MM.1S (cell line): ENCODE data around the gene PSKH1.

Experiments
- DNase-seq: peaks from one replicate; pipeline ENCODE4 v3.0.0-alpha.2; 2015
- H2AFZ ChIP-seq: fragments of 300-600 bp; sonication (generic); 2 replicates; pipeline ENCODE4 v1.6.0; 2016; ENCODE audit warnings: antibody characterized with exemption, low read length
- H3F3A ChIP-seq: fragments of 300-600 bp; sonication (generic); 2 replicates; pipeline ENCODE4 v1.6.1; 2016; ENCODE audit warnings: mild to moderate bottlenecking, antibody characterized with exemption, low read length, moderate library complexity, mixed read lengths; ENCODE audit not compliant: insufficient read depth
- H3K27ac ChIP-seq: fragments of 300-600 bp; sonication (generic); 2 replicates; pipeline ENCODE4 v1.5.1; 2016; ENCODE audit warnings: mild to moderate bottlenecking, low read length
- H3K27me3 ChIP-seq: fragments of 300-600 bp; sonication (generic); replicated peaks from 2 replicates; pipeline ENCODE4 v1.6.0; 2016; ENCODE audit warnings: low read length; ENCODE audit not compliant: insufficient read depth
- H3K36me3 ChIP-seq: fragments of 300-600 bp; sonication (generic); replicated peaks from 2 replicates; pipeline ENCODE4 v1.6.1; 2016; ENCODE audit warnings: mild to moderate bottlenecking, low read length, mixed read lengths; ENCODE audit not compliant: insufficient read depth
- H3K4me1 ChIP-seq: fragments of 300-600 bp; sonication (generic); 2 replicates; pipeline ENCODE4 v1.6.1; 2016; ENCODE audit warnings: low read length, mixed read lengths
- H3K4me2 ChIP-seq: fragments of 300-600 bp; sonication (generic); 2 replicates; pipeline ENCODE4 v1.6.0; 2016; ENCODE audit warnings: low read depth, low read length
- H3K4me3 ChIP-seq: fragments of 300-600 bp; sonication (generic); 2 replicates; pipeline ENCODE4 v1.5.1; 2016; ENCODE audit warnings: low read length, mixed read lengths
- H3K79me2 ChIP-seq: fragments of 300-600 bp; sonication (generic); 2 replicates; pipeline ENCODE4 v1.6.1; 2016; ENCODE audit warnings: mixed run types, low read length, mixed read lengths
- H3K9ac ChIP-seq: fragments of 300-600 bp; sonication (generic); 2 replicates; pipeline ENCODE4 v1.6.1; 2016; ENCODE audit warnings: low read length, mixed read lengths
- H3K9me2 ChIP-seq: fragments of 300-600 bp; sonication (generic); replicated peaks from 2 replicates; pipeline ENCODE4 v1.6.1; 2016; ENCODE audit warnings: mild to moderate bottlenecking, low read length, mixed read lengths; ENCODE audit not compliant: insufficient read depth
- H3K9me3 ChIP-seq: fragments of 300-600 bp; sonication (generic); replicated peaks from 2 replicates; pipeline ENCODE4 v1.6.1; 2016; ENCODE audit warnings: mild to moderate bottlenecking, low read length, mixed read lengths; ENCODE audit not compliant: insufficient read depth
- H4K20me1 ChIP-seq: fragments of 300-600 bp; sonication (generic); 2 replicates; pipeline ENCODE4 v1.6.1; 2016; ENCODE audit warnings: mild to moderate bottlenecking, low read length, moderate library complexity, mixed read lengths; ENCODE audit not compliant: insufficient read depth
- EZH2 ChIP-seq: fragments of 300-600 bp; sonication (generic); optimal IDR thresholded peaks from 2 replicates; pipeline ENCODE3; 2017; ENCODE audit warnings: low read depth, mild to moderate bottlenecking, antibody characterized with exemption, low read length, mixed read lengths
- EZH2phosphoT487 ChIP-seq: fragments of 300-600 bp; sonication (generic); IDR thresholded peaks from 2 replicates; pipeline ENCODE4 v1.6.1; 2018; ENCODE audit warnings: antibody characterized with exemption, low read length
- TF ChIP-seq, protein P1 (sequence below): fragments of 300-600 bp; sonication (generic); IDR thresholded peaks from 2 replicates; pipeline ENCODE4 v1.5.1; 2016; ENCODE audit warnings: antibody characterized with exemption, low read length, mixed read lengths

Gene PSKH1

DNA sequence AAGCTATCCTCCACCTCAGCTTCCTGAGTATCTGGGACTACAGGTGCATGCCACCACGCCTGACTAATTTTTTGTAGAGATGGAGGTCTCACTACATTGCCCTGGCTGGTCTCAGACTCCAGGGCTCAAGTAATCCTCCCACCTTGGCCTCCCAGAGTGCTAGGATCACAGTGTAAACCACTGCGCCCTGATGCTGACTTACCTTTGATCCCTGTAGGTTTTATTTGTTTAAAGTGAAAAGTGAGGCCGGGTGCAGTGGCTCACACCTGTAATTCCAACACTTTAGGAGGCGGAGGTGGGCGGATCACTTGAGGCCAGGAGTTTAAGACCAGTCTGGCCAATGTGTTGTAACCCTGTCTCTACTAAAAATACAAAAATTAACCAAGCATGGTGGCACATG is 8.7 kb downstream of the PSKH1 start:
- no peak for DNase-seq
- H3K9ac ChIP-seq = no peak overlapping the region
- H3K27ac ChIP-seq = no peak overlapping the region
- no peak for TF ChIP-seq EZH2
- no peak for TF ChIP-seq EZH2phosphoT487
- H4K20me1 ChIP-seq = no peaks in the 10 kb centered on the region
- H3K36me3 ChIP-seq = no peaks in the 10 kb centered on the region
- no peaks in the 10 kb centered on the region for H3K9me3 ChIP-seq
- H2AFZ ChIP-seq = no peak overlapping the region
- no peak overlapping the region for H3K4me3 ChIP-seq
- no peaks in the 10 kb centered on the region for H3K9me2 ChIP-seq
- H3K79me2 ChIP-seq = peaks cover 26% of the 10 kb centered on the region
- H3K4me2 ChIP-seq = no peak overlapping the region
- no peaks in the 10 kb centered on the region for H3K27me3 ChIP-seq
- no peaks in the 10 kb centered on the region for H3K4me1 ChIP-seq
- H3F3A ChIP-seq = no peaks in the 10 kb centered on the region

- DNase-seq = no peak
- Histone ChIP-seq H4K20me1 (no peaks in the 10 kb centered on the region), H3K9ac (no peak overlapping the region), H2AFZ (no peak overlapping the region), H3K79me2 (peaks cover 17% of the 10 kb centered on the region), H3K4me2 (no peak overlapping the region), H3K9me3 (no peaks in the 10 kb centered on the region), H3F3A (no peaks in the 10 kb centered on the region), H3K36me3 (no peaks in the 10 kb centered on the region), H3K27me3 (no peaks in the 10 kb centered on the region), H3K4me1 (no peaks in the 10 kb centered on the region), H3K9me2 (no peaks in the 10 kb centered on the region), H3K27ac (no peak overlapping the region), H3K4me3 (no peak overlapping the region)
- TF ChIP-seq EZH2 = no peak
- TF ChIP-seq, protein P1, sequence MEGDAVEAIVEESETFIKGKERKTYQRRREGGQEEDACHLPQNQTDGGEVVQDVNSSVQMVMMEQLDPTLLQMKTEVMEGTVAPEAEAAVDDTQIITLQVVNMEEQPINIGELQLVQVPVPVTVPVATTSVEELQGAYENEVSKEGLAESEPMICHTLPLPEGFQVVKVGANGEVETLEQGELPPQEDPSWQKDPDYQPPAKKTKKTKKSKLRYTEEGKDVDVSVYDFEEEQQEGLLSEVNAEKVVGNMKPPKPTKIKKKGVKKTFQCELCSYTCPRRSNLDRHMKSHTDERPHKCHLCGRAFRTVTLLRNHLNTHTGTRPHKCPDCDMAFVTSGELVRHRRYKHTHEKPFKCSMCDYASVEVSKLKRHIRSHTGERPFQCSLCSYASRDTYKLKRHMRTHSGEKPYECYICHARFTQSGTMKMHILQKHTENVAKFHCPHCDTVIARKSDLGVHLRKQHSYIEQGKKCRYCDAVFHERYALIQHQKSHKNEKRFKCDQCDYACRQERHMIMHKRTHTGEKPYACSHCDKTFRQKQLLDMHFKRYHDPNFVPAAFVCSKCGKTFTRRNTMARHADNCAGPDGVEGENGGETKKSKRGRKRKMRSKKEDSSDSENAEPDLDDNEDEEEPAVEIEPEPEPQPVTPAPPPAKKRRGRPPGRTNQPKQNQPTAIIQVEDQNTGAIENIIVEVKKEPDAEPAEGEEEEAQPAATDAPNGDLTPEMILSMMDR = no peak
- TF ChIP-seq EZH2phosphoT487 = no peak
Measured at GRCh38 chr16:67902831-67903230, 9.8 kb downstream of the PSKH1 start.

DNA sequence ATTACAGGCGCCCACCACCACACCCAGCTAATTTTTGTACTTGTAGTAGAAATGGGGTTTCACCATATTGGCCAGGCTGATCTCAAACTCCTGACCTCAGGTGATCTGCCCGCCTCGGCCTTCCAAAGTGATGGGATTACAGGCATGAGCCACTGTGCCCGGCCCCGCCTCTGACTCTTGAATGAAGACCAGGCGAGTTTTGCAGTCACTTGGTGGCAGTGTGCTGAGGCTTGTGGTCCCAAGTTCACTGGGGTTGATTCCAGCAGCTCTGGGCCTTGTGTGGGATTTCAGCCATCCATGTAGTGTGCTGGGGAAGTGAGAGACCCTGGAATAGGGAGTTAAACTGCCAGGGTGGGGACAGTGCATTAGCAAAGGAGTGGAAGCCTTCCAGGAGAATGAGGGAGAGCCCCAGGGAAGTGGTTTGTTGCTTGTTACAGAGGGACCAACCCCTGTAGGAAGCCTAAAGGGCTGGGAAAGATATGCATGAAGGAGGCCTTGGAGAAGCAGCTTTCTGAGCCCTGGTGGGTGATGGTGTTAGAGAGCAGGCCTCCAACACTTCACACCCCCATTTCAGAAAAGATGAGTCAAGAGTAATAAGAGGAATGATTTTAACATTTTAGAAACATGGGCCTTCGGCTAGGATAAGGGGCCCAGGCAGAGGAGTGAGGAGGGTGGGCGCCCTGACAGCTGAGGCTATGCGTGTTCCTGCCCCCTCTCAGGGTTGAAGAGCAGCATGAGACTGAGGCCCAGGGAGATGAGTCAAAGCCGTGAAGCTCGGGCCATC is 14.5 kb downstream of the PSKH1 start:
- H3K79me2 ChIP-seq = no peaks in the 10 kb centered on the region
- H3K36me3 ChIP-seq = no peaks in the 10 kb centered on the region; the same call in 1 of the 2 replicates

More for the DNA sequence above, 14.5 kb downstream of the PSKH1 start:
- no peaks in the 10 kb centered on the region for H4K20me1 ChIP-seq
- no peaks in the 10 kb centered on the region for H3F3A ChIP-seq
- H3K4me3 ChIP-seq = no peak overlapping the region
- no peak overlapping the region for H3K4me2 ChIP-seq
- H2AFZ ChIP-seq = no peak overlapping the region
- TF ChIP-seq, protein P1 = no peak
- TF ChIP-seq EZH2 = no peak
- TF ChIP-seq EZH2phosphoT487 = no peak
- no peaks in the 10 kb centered on the region for H3K4me1 ChIP-seq
- no peak for DNase-seq
- H3K9ac ChIP-seq = no peak overlapping the region
- H3K27me3 ChIP-seq = no peaks in the 10 kb centered on the region
- no peak overlapping the region for H3K27ac ChIP-seq
- no peaks in the 10 kb centered on the region for H3K9me2 ChIP-seq
- H3K9me3 ChIP-seq = no peaks in the 10 kb centered on the region
